Kidney capillary endothelial cell (primary cell): ENCODE data around the gene DLK1.
A peak's percentile ranks its signal among the peaks of the same experiment; 100 is the strongest.

Source experiments
- DNase-seq: peaks from one replicate; pipeline ENCODE4 v3.0.0-alpha.2; 2018; ENCODE audit warnings: low spot score

Gene DLK1

GRCh38 chr14:100734031-100734990 lies 7.6 kb downstream of the DLK1 start:
- DNase-seq, result no peak

DNA sequence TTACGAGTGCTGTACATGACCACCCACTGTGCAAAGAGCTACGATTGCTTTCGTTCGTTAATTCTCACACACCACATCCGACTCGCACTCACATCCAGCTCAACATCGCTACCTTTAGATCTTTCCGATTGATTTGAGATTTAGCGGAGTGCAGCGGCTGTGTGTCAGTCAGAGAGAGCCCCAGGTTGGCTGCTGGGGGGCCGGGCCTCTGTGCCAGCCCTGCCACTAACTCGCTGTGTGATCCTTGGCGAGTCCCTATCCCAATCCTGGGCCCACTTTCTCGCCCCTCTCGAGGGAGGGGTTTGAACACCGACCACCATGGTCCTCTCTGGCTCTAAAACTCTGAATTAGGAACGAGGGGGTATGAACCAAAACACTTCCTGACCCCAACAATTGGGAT lies 8.6 kb downstream of the DLK1 start:
- no peak for DNase-seq

DNA sequence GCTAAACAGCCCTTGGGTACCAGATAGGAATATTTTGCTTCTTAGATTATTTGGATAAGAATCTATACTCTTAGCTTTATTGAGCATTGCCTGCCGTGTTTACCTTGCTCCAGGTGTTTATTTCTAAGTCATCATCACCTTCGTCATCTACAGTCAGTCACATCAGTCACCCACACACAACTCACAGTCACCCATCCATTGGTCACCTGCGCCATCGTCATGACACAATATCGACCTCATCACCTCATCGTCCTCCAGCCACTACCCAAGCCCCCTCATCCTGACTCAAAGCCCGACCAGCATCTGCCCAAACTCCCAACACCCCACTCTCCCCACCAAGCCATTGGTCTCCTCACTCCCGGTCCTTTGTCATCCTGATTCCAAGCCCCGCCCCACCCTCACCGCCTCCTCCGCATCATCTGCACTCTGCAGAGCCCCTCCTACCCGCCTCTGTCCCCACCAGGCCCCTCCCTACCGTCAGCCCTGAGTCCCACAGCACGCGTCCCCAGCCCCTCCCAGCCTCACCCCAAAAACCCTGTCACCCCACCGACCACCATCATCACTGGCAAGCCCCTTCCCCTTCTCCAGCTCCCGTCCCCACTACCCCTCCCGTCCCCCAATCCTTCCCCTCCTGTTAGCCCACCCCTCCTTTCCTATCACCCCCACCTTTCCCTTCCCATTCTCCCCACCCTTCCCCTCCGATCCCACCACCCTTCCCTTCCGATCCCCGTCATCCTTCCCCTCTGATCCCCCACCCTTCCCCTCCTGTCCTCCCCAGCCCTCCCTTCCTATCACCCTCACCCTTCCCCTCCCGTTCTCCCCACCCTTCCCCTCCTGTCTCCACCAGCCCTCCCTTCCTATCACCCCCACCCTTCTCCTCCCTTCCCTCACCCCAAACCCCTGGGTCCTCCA lies 9.8 kb downstream of the DLK1 start:
- DNase-seq, result no peak

GRCh38 chr14:100737526-100737925 lies 10.8 kb downstream of the DLK1 start:
- no peak for DNase-seq

GRCh38 chr14:100738269-100738691 lies 11.6 kb downstream of the DLK1 start:
- DNase-seq, result no peak

DNA sequence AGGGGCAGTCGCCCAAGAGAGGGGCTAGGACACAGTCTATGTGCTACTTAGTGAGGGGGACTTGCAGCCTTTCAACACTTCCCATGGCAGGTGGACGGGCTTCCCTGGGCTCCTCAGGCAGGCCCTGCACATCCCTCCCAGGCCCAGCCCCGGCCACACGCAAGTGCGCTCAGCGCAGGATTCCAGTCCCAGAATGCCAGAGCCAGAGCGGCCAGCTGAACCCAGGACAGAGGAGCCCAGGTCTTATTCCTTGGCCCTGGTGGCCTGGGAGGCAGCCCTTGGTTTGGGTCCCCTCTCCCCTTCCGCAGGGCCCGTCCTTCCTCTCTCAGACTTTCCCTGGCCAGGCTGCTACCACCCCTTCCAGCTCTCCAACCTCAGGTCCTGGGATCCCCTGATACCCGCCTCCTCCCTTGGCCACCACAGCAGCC lies 12.0 kb downstream of the DLK1 start:
- no peak for DNase-seq

DNA sequence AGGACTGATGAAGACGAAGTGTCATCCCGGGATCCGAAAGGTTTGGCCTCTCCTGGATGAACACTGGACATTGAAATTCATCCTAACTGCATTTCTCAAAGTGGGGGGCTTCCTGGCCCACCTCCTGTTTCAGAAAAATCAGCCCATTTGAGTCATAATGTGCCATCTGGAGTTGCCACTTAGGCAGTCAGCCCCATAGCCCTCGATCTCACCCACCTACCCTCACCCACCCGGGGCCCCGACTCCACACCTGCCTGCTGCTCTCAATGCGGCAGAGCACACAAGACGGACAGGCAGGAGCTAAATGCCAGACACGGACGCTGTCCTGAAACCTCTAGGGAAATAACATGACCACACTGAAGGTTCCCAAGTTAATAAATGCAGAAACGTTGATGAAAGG lies 12.6 kb downstream of the DLK1 start:
- no peak for DNase-seq

GRCh38 chr14:100740196-100740825 lies 13.6 kb downstream of the DLK1 start:
- DNase-seq, result no peak

GRCh38 chr14:100740929-100741328 lies 14.2 kb downstream of the DLK1 start:
- no peak for DNase-seq

GRCh38 chr14:100741966-100742365 lies 15.3 kb downstream of the DLK1 start:
- no peak for DNase-seq

GRCh38 chr14:100746326-100746725 lies 19.6 kb downstream of the DLK1 start:
- DNase-seq, result no peak

DNA sequence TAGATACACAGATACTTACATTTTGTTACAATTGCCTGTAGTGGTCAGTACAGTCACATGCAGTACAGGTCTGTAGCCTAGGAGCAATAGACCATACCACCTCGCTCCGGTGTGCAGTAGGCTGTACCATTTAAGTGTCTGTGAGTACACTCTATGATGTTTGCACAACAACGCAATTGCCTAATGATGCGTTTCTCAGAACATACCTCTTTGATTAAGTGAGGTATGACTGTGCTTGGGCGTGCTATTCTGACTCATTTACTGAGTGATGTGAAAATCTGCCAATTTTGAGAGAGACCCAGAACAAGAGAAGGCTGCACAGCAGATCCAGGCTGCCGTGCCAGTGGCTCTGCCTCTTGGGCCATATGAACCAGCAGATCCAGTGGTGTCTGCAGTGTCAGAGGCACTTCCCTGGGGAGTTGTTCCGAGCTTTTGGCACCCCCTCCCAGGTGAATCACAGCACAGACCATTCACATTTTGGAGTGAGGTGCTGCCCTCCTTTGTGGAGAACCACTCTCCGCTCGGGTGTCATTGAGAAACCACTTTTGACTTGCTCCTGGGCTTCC lies 20.4 kb downstream of the DLK1 start:
- DNase-seq, result no peak

DNA sequence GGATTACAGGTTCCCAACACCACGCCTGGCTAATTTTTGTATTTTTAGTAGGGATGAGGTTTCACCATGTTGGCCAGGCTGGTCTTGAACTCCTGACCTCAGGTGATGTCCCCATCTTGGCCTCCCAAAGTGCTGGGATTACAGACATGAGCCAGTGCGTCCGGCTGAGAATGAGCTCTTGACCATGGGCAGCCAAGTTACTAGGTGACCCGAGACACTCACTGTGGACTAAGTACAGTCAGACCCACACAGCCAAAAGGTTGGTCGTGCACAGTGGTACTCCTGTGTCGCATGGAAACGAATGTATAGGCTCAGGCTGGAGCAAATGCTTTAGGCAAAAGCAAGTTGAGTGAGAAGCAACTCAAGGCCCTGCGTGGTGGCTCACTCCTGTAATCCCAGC lies 21.0 kb downstream of the DLK1 start:
- no peak for DNase-seq

DNA sequence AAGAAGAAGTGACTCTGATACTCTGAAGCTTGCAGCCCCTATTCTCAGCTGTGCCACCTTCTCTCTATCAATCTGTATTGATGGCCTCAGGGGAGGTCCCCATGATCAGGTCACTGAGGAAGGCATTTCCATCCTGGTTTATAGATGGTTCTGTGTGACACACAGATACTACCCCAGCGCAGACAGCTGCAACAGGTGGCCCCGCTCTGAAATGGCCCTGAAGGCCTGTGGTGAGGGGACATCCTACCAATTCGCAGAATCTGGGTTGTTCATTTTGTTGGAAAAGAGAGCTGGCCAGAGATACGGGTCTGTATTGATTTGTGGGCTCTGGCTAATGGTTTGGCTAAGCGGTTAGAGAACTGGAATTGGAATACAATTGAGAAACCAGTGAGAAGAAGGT lies 21.7 kb downstream of the DLK1 start:
- no peak for DNase-seq

GRCh38 chr14:100748944-100749343 lies 22.3 kb downstream of the DLK1 start:
- no peak for DNase-seq

DNA sequence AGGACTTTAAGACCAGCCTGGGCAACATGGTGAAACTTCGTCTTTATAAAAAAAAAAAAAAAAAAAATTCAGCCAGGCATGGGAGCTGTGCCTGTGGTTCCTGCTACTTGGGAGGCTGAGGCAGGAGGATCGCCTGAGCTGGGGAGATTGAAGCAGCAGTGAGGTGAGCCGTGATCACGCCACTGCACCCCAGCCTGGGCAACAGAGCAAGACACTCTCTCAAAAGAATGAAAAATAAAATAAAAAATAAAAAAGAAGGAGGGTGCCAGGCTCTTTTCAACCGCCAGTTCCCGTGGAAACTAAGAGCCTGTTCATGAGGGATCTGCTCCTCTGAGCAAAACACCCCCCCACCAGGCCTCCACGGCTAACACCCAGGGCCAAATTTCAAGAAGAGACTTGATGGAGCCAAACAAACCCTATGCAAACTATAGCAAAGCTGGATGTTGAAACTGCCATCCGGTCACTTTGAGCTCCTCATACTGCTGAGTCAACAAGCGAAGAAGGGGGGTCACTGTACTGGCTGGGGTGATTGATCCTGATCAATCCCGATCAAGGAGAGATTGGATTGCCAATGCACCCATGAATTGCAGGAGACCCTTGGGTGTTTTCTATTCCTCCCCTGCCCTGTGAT lies 23.4 kb downstream of the DLK1 start:
- no peak for DNase-seq

DNA sequence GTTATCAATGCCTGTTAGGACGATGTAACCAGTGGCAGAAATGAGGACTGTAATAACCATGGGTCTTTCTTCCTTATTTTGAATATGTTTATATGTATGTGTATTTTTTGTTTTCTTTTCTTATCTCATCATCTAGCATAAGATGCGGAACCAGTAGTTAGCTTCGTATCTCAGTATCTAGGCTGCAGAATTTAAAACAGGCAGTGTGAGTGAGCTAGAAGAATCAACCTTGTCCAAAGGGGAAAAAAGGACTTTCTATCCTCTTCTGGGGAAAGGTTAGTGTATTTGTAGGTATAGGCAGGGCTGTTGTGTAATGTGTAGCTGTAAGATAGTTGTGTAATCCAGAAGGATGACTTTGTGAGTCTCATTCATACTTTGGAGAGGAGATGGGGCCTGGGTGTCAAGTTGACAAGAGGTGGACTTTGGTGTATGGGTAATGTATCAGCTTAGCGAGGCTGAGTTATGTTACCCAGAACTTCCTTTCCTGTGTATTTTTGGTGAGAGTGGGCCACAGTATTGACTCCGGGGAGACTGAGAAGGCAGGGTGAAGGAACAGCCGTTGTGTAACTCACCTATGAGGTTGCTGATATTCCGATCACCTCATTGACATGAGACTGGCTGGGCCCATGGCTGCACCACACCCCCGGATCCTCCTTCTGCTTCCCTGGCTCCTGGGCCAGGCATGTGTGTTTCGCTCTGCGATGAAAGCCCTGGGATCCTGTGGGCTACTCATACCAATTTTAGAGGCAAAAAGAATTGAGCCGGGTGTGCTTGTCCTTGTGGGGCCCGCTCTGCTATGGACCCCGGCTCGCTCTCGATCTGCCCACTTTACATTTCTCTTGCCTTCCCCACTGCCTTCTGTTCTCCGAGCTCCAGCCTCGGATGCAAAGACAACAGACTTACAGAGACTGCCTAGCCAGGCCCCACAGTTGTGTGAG lies 24.3 kb downstream of the DLK1 start:
- DNase-seq, result no peak

DNA sequence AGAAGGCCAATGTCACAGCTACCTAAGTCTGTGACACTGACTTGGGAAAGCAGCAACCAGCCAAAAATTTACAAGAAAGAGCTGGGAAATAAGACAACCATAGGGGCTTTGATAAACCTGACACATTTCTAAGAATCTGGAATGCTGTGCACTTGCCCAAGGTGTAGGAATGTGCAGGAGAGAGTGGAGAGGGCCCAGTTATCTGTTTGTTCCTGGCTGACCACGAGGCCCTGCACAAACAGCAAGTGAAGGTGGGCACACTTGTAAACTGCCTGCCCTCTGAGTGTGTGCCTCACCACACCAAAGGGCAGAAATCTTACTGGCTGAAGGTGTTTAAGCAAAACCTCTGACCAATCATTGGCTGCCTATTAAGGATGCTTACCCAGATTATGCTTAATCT lies 27.3 kb downstream of the DLK1 start:
- DNase-seq, result no peak

DNA sequence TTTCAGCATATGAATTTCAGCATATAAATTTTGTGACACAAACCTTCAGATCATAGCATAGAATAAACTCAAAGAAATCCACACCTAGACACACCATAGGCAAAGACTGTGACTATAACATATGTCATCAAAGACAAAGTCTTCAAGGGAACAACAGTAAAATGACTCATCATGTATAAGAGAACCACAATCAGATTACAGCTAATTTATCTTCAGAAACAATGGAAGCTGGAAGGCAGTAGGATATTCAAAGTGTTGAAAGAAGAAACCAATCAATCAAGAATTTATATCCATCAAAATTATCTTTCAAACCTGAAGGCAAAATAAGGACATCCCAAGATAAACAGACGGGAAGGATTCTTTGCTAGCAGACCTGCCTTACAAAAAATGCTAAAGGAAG lies 29.0 kb downstream of the DLK1 start:
- peak; percentile 45 for DNase-seq

DNA sequence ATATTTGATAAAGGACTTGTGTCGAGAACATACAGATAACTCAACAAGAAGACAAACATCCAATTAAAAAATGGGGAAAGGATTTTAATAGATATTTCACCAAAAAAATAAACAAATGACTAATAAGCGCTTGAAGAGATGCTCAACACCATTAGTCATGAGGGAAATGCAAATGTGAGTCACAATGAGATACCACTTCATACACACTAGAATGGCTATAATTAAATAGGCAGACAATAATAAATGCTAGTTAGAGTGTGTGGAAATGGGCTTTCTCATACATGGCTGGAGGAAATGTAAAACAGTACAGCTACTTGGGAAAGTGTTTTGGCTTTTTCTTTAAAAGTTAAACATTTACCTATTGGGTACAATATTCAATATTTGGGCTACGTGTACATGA lies 34.8 kb downstream of the DLK1 start:
- DNase-seq, result peak; percentile 91
